NT2/D1 (cell line): ENCODE results near the gene HHATL.

ENCODE experiments used
- DNase-seq: peaks from one replicate; pipeline ENCODE4 v3.0.0-alpha.2; 2011; ENCODE audit warnings: low read depth, low spot score
- H3K27me3 ChIP-seq: 2 replicates; pipeline ENCODE4 v1.6.0; 2011; ENCODE audit warnings: mild to moderate bottlenecking; ENCODE audit not compliant: insufficient read length, insufficient read depth
- H3K36me3 ChIP-seq: 2 replicates; pipeline ENCODE4 v1.6.1; 2011; ENCODE audit warnings: mild to moderate bottlenecking, low read length, mixed read lengths; ENCODE audit not compliant: insufficient read depth, insufficient read length
- H3K4me1 ChIP-seq: 2 replicates; pipeline ENCODE4 v1.5.1; 2011; ENCODE audit not compliant: insufficient read depth, insufficient read length
- H3K4me3 ChIP-seq: 2 replicates; pipeline ENCODE4 v1.5.1; 2011; ENCODE audit warnings: low read depth; ENCODE audit not compliant: insufficient read length
- H3K9ac ChIP-seq: 2 replicates; pipeline ENCODE4 v1.6.0; 2011; ENCODE audit warnings: low read depth; ENCODE audit not compliant: insufficient read length
- H3K9me3 ChIP-seq: 2 replicates; pipeline ENCODE4 v1.5.1; 2011; ENCODE audit warnings: mild to moderate bottlenecking, low read length; ENCODE audit not compliant: insufficient read depth
- SUZ12 ChIP-seq: IDR thresholded peaks from 2 replicates; pipeline ENCODE4 v1.6.1; 2011; ENCODE audit not compliant: insufficient read length, insufficient read depth; ENCODE audit errors: extremely low read depth
- YY1 ChIP-seq: IDR thresholded peaks from 2 replicates; pipeline ENCODE4 v1.6.1; 2011; ENCODE audit not compliant: insufficient read length, insufficient read depth
- ZNF274 ChIP-seq: IDR thresholded peaks from 2 replicates; pipeline ENCODE4 v1.6.1; 2011; ENCODE audit warnings: mild to moderate bottlenecking, low read depth, low read length

The HHATL gene

DNA sequence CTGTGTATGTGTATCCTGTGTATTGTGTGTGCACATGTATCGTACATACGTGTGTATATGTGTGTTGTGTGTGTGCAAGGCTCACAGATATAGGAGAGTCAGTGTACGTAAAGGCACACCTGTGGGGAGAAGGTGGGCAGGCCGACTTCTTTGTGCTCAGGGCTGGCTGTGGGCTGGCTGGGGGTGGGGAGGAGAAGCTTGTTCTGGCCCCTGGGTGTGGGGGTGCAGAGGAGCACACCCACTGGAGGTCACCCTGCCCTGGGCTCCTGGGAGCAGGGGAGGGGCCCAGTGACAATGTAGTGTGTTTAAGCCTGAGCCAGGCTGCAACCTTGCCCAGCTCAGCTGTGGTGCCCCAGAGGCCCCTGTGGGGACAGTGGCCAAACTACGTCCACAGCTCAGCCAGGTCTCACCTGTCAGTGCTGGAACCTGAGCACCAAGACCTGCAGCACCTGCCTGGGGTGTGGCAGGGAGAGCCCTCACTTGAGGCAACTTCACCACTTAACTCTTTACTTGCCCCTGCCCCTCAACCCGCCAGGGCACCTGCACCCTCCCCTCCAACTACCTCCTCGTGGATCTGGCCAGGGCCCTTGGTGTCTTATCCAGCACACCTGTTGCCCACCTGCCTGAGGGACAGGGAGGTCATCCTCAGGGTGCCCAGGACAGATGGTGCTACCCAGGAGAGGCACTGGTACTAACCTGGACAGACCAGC, 2.6 kb upstream of the HHATL start:
- H3K9me3 ChIP-seq: no peaks in the 10 kb centered on the region
- DNase-seq: no peak
- TF ChIP-seq ZNF274: no peak
- TF ChIP-seq YY1: no peak
- no peak for TF ChIP-seq SUZ12
- no peak overlapping the region for H3K9ac ChIP-seq
- H3K4me1 ChIP-seq: peaks cover 12% of the 10 kb centered on the region
- no peak overlapping the region for H3K4me3 ChIP-seq
- H3K27me3 ChIP-seq: no peaks in the 10 kb centered on the region
- no peaks in the 10 kb centered on the region for H3K36me3 ChIP-seq

DNA sequence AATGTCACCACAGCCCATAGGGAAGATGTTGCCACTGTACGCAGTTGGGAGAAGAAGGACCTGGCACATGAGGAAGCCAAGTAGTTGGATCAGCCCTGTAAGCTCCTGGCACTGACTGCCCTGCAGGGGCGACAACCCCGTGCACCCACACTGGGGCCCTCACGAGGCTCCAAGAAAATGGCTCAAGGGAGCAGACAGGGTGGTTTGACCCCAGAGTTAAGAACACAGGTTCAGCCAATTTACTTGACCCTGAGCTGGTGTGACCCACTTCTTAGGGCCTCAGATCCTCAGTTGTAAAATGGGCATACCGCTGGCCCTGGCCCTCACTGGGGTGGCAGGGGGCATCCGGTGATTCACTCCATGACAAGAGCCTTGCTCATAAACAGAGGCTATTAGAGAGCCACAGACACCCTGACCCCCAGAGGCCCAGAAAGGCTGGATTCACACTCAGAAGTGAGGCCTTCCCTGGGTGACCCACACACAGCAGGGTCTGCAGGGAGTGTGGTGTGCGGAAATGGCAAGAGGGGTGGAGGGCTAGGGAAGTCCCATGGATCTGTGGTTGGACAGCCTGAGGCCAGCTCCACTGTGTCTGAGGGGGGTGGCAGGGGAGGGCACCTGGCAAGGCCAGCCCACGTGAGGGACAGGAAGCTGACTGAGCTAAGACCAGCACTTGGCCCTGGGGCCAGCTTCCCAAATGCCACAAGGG, 1.7 kb upstream of the HHATL start:
- peaks cover 12% of the 10 kb centered on the region for H3K4me1 ChIP-seq
- H3K4me3 ChIP-seq: no peak overlapping the region
- no peak for DNase-seq
- no peaks in the 10 kb centered on the region for H3K36me3 ChIP-seq
- TF ChIP-seq SUZ12 (no peak), ZNF274 (no peak)
- no peaks in the 10 kb centered on the region for H3K27me3 ChIP-seq
- no peak overlapping the region for H3K9ac ChIP-seq
- no peaks in the 10 kb centered on the region for H3K9me3 ChIP-seq

DNA sequence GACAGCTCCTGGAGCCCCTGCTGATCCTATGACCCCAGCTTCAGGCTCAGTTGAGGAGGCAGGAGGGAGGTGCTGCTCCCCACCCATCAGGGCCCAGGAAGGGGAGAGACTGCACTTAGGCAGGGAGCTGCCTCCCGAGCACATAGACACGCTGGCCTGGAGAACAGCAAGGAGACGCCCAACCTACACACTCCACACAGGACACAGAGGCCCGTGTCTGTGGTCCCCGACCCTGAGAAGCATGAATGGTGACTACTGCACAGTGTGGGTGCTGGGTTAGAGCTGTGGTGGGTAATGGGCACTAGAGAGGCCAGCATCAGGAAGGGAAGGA, 1.1 kb upstream of the HHATL start:
- Histone ChIP-seq H3K9me3 (no peaks in the 10 kb centered on the region), H3K4me1 (peaks cover 12% of the 10 kb centered on the region), H3K4me3 (no peak overlapping the region), H3K9ac (no peak overlapping the region), H3K36me3 (no peaks in the 10 kb centered on the region), H3K27me3 (peaks cover 2% of the 10 kb centered on the region)
- TF ChIP-seq ZNF274: no peak
- DNase-seq: no peak

DNA sequence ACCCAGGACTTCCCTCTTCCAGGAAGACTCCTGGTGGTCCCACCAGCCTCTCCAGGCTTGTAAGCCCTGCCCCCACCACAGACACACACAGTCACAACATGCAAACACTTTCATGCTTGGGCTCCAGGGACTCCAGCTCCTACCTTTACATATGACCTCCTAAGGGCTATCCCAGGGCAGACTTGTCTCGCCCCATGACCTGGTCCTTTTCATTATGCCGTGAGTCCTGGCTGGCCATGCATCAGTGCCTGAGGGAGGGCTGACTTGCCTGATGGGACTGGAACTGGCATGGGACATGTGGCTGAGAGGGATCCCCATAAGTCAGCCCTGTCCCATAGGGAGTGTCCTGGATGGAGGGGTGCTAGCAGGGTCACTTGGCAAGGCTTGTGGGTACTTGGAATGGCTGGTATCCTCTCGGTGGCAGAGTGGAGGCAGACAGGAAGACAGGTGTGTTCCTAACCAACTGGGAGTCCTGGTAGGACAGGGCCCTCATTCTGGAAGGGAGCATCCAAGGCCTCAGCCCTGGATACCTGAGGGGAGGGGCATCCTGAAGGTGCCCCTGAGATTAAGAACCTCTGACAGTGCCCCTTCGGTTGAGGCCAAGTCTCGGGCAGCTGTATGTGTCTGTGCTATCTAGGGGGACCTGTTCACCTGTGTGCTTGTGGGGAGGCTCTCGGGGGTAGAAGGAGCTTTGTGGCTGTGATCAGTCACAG, 540 bp upstream of the HHATL start:
- Histone ChIP-seq H3K9ac (no peak overlapping the region), H3K4me1 (peaks cover 12% of the 10 kb centered on the region), H3K27me3 (peaks cover 6% of the 10 kb centered on the region), H3K4me3 (no peak overlapping the region), H3K36me3 (no peaks in the 10 kb centered on the region), H3K9me3 (no peaks in the 10 kb centered on the region)
- no peak for DNase-seq
- no peak for TF ChIP-seq SUZ12
- TF ChIP-seq YY1: no peak
- no peak for TF ChIP-seq ZNF274

DNA sequence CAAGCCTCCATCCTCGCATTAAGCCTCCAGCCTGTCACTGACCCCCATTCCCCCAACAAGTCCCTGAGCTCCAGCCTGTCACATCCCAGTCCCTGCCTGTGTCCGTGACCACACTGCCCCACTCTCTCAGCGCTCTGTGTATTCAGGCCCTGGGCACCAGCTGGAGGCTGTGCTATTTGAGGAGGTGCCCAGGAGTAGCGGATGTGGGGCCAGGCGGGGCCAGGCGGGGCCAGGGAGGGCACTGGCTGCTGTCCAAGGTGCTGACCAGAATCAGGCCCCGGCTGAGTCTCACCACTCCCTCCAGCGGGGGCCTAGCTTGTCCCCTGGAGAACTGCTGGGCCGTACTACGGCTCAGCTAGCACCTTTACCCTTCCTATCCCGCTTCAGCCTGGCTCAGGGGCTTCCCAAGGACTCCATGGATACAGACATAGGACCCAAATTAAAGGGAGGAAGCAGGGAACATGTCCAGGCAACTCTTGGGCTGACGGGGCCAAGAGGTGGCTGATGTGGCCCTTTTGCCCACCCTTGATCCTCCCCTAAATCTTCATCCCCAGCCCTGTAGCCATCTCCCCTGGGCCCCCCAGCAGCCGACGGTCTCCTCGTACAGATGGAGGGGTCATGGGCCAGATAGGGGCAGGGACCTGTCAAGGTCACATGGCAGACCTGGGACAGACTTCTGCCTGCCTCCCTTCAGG, 1.1 kb downstream of the HHATL start:
- no peak overlapping the region for H3K9ac ChIP-seq
- DNase-seq: peak; percentile 42
- H3K27me3 ChIP-seq: peaks cover 6% of the 10 kb centered on the region
- no peak overlapping the region for H3K4me3 ChIP-seq
- H3K4me1 ChIP-seq: peaks cover 12% of the 10 kb centered on the region
- no peaks in the 10 kb centered on the region for H3K9me3 ChIP-seq
- TF ChIP-seq YY1: no peak
- TF ChIP-seq ZNF274: no peak
- TF ChIP-seq SUZ12: no peak
- no peaks in the 10 kb centered on the region for H3K36me3 ChIP-seq

DNA sequence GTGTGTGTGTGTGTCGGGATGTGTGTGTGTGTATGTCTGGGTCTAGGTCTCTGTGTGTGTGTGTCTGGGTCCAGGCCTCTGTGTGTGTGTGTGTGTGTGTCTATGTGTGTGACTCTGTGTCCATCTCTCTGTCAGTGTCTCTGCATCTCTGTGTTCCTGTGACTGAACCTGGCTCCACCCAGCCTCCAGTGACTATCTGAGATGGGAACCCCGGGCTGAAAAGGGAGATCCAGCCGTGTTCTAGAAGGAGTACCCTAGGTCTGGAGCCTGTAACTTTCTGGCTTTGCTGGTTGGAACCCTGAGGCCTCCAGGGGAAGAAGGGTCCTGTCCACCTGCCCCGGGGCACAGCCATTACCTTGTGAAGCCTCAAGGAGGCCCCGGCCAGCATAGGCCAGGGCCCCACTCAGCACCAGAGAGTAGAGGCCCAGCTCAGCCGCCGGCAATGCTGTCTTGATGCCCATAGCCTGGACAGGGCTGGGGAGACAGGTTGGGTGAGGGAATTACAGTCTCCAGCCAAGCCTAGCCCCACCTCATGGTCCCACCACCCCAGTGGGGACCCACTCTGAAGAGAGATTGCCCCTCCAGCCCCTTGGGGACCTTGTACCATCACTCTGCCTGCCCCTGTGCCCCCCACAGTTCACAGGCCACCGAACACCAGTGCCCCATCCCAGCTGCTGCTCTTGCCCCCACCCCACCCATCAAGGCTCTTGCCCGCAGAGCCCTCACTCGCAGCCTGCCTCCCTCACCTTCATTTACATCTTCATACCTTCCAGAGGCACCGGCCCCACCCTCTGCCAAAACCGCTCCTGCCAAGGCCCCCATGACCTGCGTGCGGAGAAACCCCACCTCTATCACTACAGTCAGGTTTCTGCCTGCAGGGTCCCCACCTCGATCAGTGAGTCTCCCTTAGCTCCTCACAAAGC, 2.0 kb downstream of the HHATL start:
- no peak overlapping the region for H3K9ac ChIP-seq
- H3K9me3 ChIP-seq: no peaks in the 10 kb centered on the region
- H3K36me3 ChIP-seq: no peaks in the 10 kb centered on the region
- TF ChIP-seq ZNF274 (no peak), YY1 (no peak), SUZ12 (no peak)
- H3K27me3 ChIP-seq: peaks cover 10% of the 10 kb centered on the region
- no peak for DNase-seq
- H3K4me3 ChIP-seq: no peak overlapping the region
- peaks cover 12% of the 10 kb centered on the region for H3K4me1 ChIP-seq
